DMS153 treated with DMSO at 0.1 percent for 48 hours (cell line): ENCODE results near the gene NDNF.

Experiments used
- DNase-seq: peaks from one replicate; lab custom pipeline; 2025; ENCODE audit not compliant: unreplicated experiment; lab: John Stamatoyannopoulos, UW

NDNF gene

GRCh38 chr4:121072224-121073003 is at the start of gene NDNF:
TSS of gene NDNF (minus strand) at chr4:121072535. CDS start at chr4:121045837, 26,698 bp downstream.
- DNase-seq = no peak

GRCh38 chr4:121119715-121120114 is 47.4 kb upstream of the NDNF start:
- DNase-seq = no peak

GRCh38 chr4:121118344-121118743 is 46.0 kb upstream of the NDNF start:
- no peak for DNase-seq

GRCh38 chr4:121114756-121115155 is 42.4 kb upstream of the NDNF start:
- DNase-seq = no peak

DNA sequence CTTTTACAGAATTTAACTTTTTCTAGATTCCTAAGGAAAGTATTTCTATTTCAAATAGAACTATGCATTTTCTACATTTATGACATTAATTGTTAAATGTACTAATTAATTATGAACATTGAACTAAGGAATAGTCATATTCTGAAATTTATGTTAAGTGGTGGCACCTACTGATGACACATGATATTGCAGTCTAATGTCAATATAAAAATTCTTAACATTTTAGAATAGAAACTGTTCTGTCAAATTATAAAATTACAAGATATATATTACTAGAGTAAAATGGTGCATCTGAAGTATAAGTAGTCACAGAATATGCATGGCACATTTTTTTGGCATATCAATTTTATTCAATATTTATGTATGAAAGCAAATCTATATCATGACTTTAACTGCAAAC is 40.2 kb upstream of the NDNF start:
- no peak for DNase-seq

DNA sequence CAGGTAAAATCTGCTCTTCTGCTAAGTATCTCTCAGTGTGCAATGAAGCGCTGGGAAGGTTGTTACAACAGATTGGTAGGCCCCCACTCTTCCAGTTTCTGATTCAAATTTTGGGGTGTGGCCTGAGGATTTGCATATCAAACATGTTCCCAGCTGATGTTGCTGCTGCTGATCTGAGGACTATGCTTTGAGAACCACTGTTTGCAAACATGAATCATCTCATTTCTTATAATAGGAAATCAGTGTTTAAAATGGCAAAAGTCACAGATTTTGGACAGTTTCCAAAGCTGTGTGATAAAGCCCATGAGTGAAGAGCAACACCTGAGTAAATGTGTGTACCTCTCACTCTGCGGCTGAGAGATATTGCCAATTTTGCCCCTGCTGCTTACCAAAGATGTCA is 36.2 kb upstream of the NDNF start:
- no peak for DNase-seq

DNA sequence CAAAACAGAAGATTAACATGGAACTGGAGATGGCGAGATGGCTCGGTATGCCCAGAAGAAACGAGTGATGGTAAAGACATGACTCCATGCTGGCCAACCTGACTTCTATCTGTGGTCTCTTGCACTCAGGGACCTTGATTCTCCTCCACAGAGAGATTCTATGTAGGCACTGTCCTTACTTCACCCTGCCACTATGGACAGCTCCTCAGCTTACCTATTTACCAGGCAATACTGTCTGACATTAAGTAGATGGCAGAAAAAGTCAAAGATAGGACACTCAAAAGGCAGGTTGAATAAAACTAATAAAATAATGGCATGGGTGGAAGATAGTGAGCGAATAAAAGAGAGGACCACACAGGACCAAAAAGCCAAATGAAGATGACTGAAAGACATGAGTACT is 35.2 kb upstream of the NDNF start:
- DNase-seq = no peak

DNA sequence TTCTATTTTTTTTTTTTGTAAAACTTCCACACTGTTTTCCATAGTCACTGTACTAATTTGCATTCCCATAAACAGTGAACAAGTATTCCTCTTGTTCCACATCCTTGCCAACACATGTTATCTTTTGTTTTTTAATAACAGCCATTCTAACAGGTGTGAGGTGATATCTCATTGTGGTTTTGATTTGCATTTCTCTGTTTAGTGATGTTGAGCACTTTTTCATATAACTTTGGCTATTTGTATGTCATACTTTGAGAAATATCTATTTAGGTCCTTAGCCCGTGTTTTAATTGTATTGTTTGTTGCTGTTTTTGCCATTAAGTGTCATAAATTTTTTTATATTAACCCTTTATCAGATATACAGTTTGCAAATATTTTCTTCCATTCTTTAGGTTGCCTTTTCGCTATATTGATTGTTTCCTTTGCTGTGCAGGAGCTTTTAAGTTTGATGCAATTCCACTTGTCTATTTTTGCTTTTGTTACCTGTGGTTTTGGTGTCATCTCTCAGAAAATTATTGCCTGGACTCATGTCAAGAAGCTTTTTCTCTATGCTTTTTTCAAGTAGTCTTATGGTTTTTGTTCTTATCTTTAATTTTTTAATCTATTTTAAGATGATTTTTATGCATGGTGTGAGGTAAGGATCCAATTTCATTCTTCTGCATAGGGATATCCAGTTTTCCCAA is 27.9 kb upstream of the NDNF start:
- no peak for DNase-seq

DNA sequence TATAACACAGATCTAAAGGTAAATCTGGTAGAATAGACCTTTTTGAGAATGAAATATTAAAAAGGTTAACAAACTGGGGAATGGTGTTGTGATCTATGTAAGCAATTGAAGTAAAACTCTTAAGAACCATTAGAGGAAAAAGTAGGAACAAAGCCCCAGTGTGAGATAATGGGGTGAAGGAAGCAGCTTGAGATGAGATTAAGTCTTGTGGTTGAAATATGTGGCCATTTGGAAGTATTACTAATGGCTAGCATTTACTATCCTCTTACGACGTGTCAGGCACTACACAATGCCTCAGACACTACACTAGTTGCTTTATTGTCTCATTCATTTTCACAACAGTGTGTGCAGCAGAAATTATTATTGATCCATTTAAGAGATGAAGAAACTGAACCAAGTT is 25.9 kb upstream of the NDNF start:
- no peak for DNase-seq

- DNase-seq = peak; percentile 8
Observed at GRCh38 chr4:121096629-121097028, 24.3 kb upstream of the NDNF start.

DNA sequence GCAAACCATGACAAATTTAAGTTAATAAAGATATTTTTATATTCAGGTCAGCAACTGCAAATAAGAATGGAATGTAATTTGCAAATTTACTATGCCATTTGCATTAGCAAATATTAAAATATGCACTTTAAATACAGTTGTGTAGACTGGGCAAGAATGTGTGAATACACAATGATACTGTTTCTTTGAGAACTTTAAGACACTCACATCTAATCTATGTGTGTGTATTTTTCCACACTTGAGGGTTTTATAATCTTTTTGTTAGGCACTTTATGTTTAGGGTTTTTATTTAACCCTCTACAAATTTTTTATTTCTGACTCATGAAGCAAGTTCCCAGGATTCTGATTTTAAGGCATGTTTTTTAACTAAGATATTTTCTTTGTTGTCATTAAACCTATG is 23.9 kb upstream of the NDNF start:
- no peak for DNase-seq

- DNase-seq = no peak
Observed at GRCh38 chr4:121094297-121094966, 22.1 kb upstream of the NDNF start.

DNA sequence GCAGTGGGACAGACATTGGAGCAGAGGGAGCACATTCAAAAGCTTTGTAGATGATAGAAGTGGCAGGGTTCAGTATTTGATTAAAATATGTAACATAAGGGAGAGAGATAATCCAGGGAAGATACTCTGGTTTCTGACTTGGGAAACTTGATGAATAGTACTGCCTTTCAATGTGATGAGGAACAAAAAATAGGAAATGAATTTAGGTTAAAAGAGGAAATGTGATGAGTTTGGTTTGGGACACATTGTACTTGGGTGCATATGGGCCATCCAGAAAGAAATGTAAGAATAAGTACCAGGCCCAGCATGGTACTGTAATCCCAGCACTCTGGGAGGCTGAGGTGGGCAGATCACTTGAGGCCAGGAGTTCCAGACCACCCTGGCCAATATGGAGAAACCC is 20.9 kb upstream of the NDNF start:
- DNase-seq = no peak

- DNase-seq = no peak
Observed at GRCh38 chr4:121091941-121092340, 19.6 kb upstream of the NDNF start.

- no peak for DNase-seq
Observed at GRCh38 chr4:121088867-121089266, 16.5 kb upstream of the NDNF start.

GRCh38 chr4:121079376-121079775 is 7.0 kb upstream of the NDNF start:
- DNase-seq = no peak

- DNase-seq = no peak
Observed at GRCh38 chr4:121077496-121077895, 5.2 kb upstream of the NDNF start.

GRCh38 chr4:121076416-121076815 is 4.1 kb upstream of the NDNF start:
- DNase-seq = no peak

DNA sequence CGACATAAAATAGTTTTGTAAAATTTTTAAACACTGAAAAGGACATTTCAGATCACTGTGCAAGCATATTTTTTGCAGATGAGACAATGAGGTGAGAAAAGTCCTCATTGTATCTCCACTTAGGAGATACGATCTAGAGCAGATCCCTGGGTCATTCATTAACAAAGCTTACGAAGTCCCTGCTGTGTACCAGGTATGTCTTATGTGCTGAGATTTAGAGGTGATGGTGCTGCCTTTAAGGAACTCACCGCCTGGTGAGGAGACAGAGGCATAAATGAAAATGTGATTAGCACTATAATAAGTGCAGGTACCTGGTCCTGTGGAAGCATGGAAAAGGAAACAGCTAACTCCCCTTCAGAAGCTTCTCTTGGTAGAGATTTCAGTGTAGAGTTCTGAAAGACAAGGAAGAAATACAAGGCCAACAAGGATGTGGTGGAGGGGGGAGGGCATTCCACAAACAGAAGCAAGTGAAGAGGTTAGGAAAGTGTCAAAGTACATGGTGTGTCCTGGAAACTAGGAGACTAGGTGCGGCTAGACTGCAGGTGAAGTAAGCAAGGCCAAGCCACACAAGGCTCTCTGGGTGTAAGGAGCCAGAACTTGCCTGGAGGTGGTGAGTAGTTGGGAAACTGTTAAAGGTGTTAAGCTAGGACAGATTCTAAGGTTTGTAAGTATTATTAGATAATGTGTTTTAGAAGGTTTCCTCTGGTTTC is 1.5 kb upstream of the NDNF start:
- no peak for DNase-seq

DNA sequence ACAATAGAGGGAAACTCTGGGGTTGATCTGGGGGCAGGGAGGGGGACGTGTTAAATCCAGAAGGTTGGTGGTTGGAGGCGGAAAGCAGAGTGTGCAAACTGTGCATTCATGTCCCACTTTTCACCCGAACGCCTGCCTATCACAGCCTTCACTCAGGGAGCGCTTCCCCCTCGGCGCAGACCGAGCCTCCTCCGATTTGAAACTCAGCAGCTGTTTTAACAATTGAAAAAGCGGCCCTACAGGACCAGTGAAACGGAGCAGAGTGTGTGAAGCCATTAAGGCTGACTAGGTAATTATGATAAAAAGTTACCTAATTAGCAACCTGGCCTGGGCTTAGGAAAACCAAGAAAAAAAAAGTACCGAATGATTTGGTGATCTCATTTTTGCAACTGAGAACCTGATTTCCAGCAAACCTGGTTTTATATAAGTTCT is 685 bp upstream of the NDNF start:
- no peak for DNase-seq

DNA sequence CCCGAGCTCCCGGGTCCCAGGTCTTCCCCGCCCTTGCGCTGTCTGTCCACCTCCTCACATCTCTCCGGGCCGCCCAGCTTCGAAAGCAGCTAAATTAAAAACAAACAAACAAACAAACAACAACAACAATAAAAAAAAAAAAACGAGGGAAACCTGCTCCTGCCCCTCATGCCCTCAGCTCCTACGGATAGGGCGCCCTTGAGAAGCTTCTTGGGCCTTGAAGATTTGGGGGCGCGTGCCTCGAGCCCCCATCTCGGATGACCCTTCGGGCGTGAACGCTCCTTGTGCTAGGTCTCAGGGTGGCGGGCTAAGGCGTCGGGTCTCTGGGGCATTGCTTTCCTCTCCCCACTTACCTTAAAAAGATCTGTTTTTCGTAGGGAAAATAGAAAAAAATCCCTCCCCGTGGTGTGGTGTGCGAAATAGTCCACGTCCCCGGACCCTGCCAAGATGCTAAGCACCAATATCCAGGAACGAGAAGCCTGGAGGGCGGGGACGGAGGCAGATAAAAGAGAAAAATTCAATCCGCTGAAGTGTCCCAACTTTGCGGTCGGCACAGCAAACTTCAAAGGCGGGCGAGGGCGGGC is 603 bp downstream of the NDNF start:
- no peak for DNase-seq
